Ovary (tissue), 9 donors: ENCODE results near the gene GRK1. TPM values are rescaled to one million over a fixed set of nuclear protein-coding genes. Genes with fewer than 3 reads are reported as not detected.

Experiments
- DNase-seq, 5 donors: peaks; one replicate each; pipeline ENCODE4 v3.0.0-alpha.2; 2019 to 2020
- H3K27ac ChIP-seq, 2 donors: fragments of 200-600 bp; one replicate each; pipeline versions ENCODE4 v1.5.1 to v1.8.0; 2019 to 2022
- H3K27me3 ChIP-seq: fragments of 200-600 bp; one replicate; pipeline ENCODE4 v1.8.0; 2022
- H3K36me3 ChIP-seq: fragments of 200-600 bp; sonication (generic); one replicate; pipeline ENCODE4 v1.5.1; 2019
- H3K4me1 ChIP-seq: one replicate; pipeline ENCODE4 v1.8.1; 2013; ENCODE audit warnings: mild to moderate bottlenecking, moderate library complexity; ENCODE audit not compliant: insufficient read depth
- H3K4me3 ChIP-seq: fragments of 200-600 bp; sonication (generic); one replicate; pipeline ENCODE4 v1.5.1; 2017
- H3K9me3 ChIP-seq, 2 donors: fragments of 200-600 bp in 1 of 2; sonication (generic) in 1 of 2; one replicate each; pipeline versions ENCODE4 v1.5.1 to v1.8.1; 2013 to 2019; ENCODE audit warnings: mild to moderate bottlenecking in 1 of 2, moderate library complexity in 1 of 2
- EP300 ChIP-seq: sonication (generic); formaldehyde crosslinking; IDR thresholded peaks from one replicate; pipeline ENCODE4 v1.6.1; 2017; ENCODE audit warnings: antibody characterized with exemption
- POLR2A ChIP-seq: fragments of 450-650 bp; IDR thresholded peaks from one replicate; pipeline ENCODE4 v1.6.1; 2017; ENCODE audit warnings: antibody characterized with exemption, mild to moderate bottlenecking, moderate library complexity
- WGBS, 3 donors: extraction: QIAGEN DNeasy Blood & Tissue Kit in 1 of 3; methylation state at CpG; one replicate each; pipeline versions ENCODE4 v1.1.5 to v1.1.7; 2013 to 2017; 5-methylcytosine and 5-hydroxymethylcytosine counted together
- intact Hi-C, 4 donors: fragments of 100-400 bp; cut with DNase I; formaldehyde crosslinking; loops; one replicate each; pipeline versions ENCODE4 v1.11.0 to v1.15.1; 2022 to 2023
- polyA plus RNA-seq, 2 donors: library from polyadenylated mRNA; stranded (reverse); fragments of 200-250 nt in 1 of 2; fragments of 350-450 nt in 1 of 2; fragmentation: Illumina TruSeq in 1 of 2; extraction: RNeasy Lipid Tissue Mini Kit (QIAGEN cat#74804) in 1 of 2; gene quantifications; one replicate each; pipeline ENCODE4 v1.2.3, GENCODE V29; 2013 to 2014
- total RNA-seq, 7 donors: library from RNA; depleted of rRNA in 2 of 7; stranded (reverse); fragments of >200 nt in 2 of 7; fragmentation: NEBNext Ultra II Directional in 3 of 7; extraction: Animal tissue kit (Norgen Biotek cat#: 25700) in 3 of 7; gene quantifications; one replicate each; pipeline versions ENCODE4 v1.1.0 to v1.2.4, GENCODE V29; 2016 to 2023
- TF ChIP-seq, protein P1 (sequence below), 3 donors: fragments of 450-650 bp in 2 of 3; fragments of 200-600 bp in 1 of 3; IDR thresholded peaks; one replicate each; pipeline versions ENCODE4 v1.5.1 to v1.8.0; 2016 to 2022; ENCODE audit warnings: antibody characterized with exemption in 3 of 3, mild to moderate bottlenecking in 1 of 3
- donor health status: DM: no; HTN: no; CAD: no; lungs with moderate emphysema.
- donor health status: DM: no; HTN: no; CAD: no.
- donor health status: Bipolar disorder and iron deficiency.
- donor health status: DM: yes; HTN: yes; CAD: no.
- donor health status: DM: no; HTN: no; CAD: no.
- donor health status: DM: yes; HTN: yes; CAD: no.

GRK1 gene
- total and polyA plus RNA-seq, 9 donors, result 0.02 to 0.10 (median 0.07) TPM; not detected in 6

DNA sequence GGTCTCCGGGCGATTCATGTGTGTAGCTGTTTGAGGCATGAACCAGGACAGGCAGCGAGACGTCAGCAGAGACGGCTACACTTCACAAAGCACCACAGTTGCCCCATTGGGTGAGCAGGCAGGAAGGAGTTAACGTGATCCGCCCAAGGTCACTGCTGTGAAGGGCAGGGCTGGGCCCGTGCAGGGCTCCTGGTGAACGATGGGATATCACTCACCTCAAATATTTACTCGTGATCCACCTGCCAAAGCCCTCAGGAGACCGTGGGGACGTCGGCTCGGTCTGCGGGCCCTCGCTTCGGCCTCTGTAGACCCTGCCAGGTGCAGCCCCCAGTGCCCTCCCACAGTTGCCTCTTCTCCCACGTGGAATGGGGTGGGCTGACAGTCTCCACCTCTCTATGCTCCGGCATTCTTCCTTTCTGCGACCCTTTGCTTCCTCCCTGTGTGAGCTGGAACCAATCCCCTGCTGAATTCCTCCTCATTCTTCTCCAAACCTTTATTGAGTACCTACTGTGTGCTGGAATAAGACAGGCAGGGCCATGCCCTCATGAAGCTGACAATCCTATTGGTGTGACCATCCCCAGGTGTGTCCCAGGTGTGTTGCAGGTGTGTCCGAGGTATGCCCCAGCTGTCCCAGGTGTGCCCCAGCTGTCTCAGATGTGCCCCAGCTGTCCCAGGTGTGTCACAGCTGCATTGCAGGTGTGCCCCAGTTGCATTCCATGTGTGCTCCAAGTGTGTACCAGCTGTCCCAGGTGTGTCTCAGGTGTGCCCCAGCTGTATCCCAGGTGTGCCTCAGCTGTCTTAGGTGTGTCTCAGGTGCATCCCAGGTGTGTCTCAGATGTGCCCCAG is 2.0 kb upstream of the GRK1 start:
- no peaks in the 10 kb centered on the region for H3K4me1 ChIP-seq
- TF ChIP-seq EP300 (no peak), POLR2A (no peak)
- TF ChIP-seq, protein P1, sequence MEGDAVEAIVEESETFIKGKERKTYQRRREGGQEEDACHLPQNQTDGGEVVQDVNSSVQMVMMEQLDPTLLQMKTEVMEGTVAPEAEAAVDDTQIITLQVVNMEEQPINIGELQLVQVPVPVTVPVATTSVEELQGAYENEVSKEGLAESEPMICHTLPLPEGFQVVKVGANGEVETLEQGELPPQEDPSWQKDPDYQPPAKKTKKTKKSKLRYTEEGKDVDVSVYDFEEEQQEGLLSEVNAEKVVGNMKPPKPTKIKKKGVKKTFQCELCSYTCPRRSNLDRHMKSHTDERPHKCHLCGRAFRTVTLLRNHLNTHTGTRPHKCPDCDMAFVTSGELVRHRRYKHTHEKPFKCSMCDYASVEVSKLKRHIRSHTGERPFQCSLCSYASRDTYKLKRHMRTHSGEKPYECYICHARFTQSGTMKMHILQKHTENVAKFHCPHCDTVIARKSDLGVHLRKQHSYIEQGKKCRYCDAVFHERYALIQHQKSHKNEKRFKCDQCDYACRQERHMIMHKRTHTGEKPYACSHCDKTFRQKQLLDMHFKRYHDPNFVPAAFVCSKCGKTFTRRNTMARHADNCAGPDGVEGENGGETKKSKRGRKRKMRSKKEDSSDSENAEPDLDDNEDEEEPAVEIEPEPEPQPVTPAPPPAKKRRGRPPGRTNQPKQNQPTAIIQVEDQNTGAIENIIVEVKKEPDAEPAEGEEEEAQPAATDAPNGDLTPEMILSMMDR (IDR thresholded peaks at IDR 0.05), result no peak
- H3K9me3 ChIP-seq, result no peaks in the 10 kb centered on the region
- WGBS, 3 donors, result 38 to 59% (median 45%) methylated on average over 21 of the region's 21 CpGs
- H3K4me3 ChIP-seq, result no peak overlapping the region
- H3K36me3 ChIP-seq, result no peaks in the 10 kb centered on the region
- no peak overlapping the region for H3K27ac ChIP-seq
- DNase-seq, result peak in 2 of 5 donors; percentile 3 to 17
- H3K27me3 ChIP-seq, result no peaks in the 10 kb centered on the region
- intact Hi-C loops, result no loop called here

- TF ChIP-seq POLR2A (no peak), EP300 (no peak)
- TF ChIP-seq, protein P1 (IDR thresholded peaks at IDR 0.05), result no peak
- H3K9me3 ChIP-seq, result no peaks in the 10 kb centered on the region
- intact Hi-C loops, result no loop called here
- no peak overlapping the region for H3K4me3 ChIP-seq
- no peak overlapping the region for H3K27ac ChIP-seq
- no peaks in the 10 kb centered on the region for H3K4me1 ChIP-seq
- H3K27me3 ChIP-seq, result no peaks in the 10 kb centered on the region
- H3K36me3 ChIP-seq, result no peaks in the 10 kb centered on the region
- 76 to 93% (median 87%) methylated on average over 3 of the region's 3 CpGs for WGBS, 3 donors
- peak in 3 of 5 donors; percentile 2 to 23 (median 7) for DNase-seq
Measured at GRCh38 chr13:113665597-113666328, 1.3 kb upstream of the GRK1 start.

DNA sequence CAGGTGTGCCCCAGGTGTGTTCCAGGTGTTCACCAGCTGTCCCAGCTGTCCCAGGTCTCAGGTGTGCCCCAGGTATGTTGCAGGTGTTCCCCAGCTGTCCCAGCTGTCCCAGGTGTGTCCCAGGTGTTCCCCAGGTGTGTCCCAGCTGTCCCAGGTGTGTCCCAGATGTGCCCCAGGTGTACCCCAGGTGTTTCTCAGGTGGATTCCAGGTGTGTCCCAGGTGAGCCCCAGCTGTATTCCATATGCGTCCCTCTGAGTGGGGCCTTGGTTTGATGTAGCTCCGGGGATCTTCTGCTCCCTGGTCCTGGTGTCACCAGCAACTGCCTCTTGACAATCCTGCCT is 719 bp upstream of the GRK1 start:
- peak in 2 of 5 donors; percentile 3 to 4 for DNase-seq
- intact Hi-C loops, result no loop called here
- Histone ChIP-seq H3K27me3 (no peaks in the 10 kb centered on the region), H3K4me3 (no peak overlapping the region), H3K9me3 (no peaks in the 10 kb centered on the region), H3K4me1 (no peaks in the 10 kb centered on the region), H3K27ac (no peak overlapping the region), H3K36me3 (no peaks in the 10 kb centered on the region)
- 85 to 93% (median 85%) methylated on average over 2 of the region's 2 CpGs for WGBS, 3 donors
- no peak for TF ChIP-seq EP300
- no peak for TF ChIP-seq POLR2A
- TF ChIP-seq, protein P1 (IDR thresholded peaks at IDR 0.05), result no peak

GRCh38 chr13:113667771-113668490 is 912 bp downstream of the GRK1 start:
- H3K4me1 ChIP-seq, result no peaks in the 10 kb centered on the region
- WGBS, 3 donors, result 88 to 91% (median 91%) methylated on average over 29 of the region's 29 CpGs
- intact Hi-C loops, result no loop called here
- no peaks in the 10 kb centered on the region for H3K27me3 ChIP-seq
- DNase-seq, result peak in 3 of 5 donors; percentile 5 to 27 (median 7)
- no peak overlapping the region for H3K27ac ChIP-seq
- H3K9me3 ChIP-seq, result no peaks in the 10 kb centered on the region
- H3K4me3 ChIP-seq, result no peak overlapping the region
- H3K36me3 ChIP-seq, result no peaks in the 10 kb centered on the region
- TF ChIP-seq, protein P1 (IDR thresholded peaks at IDR 0.05), result no peak
- TF ChIP-seq POLR2A (no peak), EP300 (no peak)
